Hepatocyte (in vitro differentiated cells): ENCODE measurements around the gene SLC6A17. TPM values are rescaled to one million over a fixed set of nuclear protein-coding genes. Genes with fewer than 3 reads are reported as not detected.

Experiments used
- DNase-seq: peaks from one replicate; pipeline ENCODE4 v3.0.0-alpha.2; 2016; ENCODE audit warnings: low spot score
- H2AFZ ChIP-seq: fragments of 200-600 bp; sonication (generic); 2 replicates; pipeline ENCODE4 v1.6.0; 2016; ENCODE audit warnings: antibody characterized with exemption, mild to moderate bottlenecking
- H3K27ac ChIP-seq: fragments of 200-600 bp; sonication (generic); 2 replicates; pipeline ENCODE4 v1.5.1; 2016; ENCODE audit warnings: mild to moderate bottlenecking
- H3K27me3 ChIP-seq: fragments of 200-600 bp; sonication (generic); 2 replicates; pipeline ENCODE4 v1.6.1; 2016
- H3K36me3 ChIP-seq: fragments of 200-600 bp; sonication (generic); replicated peaks from 2 replicates; pipeline ENCODE4 v1.5.1; 2016; ENCODE audit warnings: low read depth; ENCODE audit not compliant: insufficient read depth
- H3K4me1 ChIP-seq: fragments of 200-600 bp; sonication (generic); 2 replicates; pipeline ENCODE4 v1.5.1; 2016; ENCODE audit warnings: mild to moderate bottlenecking, moderate library complexity; ENCODE audit not compliant: insufficient read depth
- H3K4me2 ChIP-seq: fragments of 200-600 bp; sonication (generic); 2 replicates; pipeline ENCODE4 v1.6.0; 2016
- H3K4me3 ChIP-seq: fragments of 200-600 bp; sonication (generic); 2 replicates; pipeline ENCODE4 v1.5.1; 2016; ENCODE audit warnings: mild to moderate bottlenecking
- H3K79me2 ChIP-seq: fragments of 200-600 bp; sonication (generic); 2 replicates; pipeline ENCODE4 v1.6.0; 2017; ENCODE audit warnings: mild to moderate bottlenecking
- H3K9me2 ChIP-seq: fragments of 200-600 bp; sonication (generic); replicated peaks from 2 replicates; pipeline ENCODE4 v1.6.0; 2017; ENCODE audit warnings: mild to moderate bottlenecking; ENCODE audit not compliant: insufficient read depth
- H3K9me3 ChIP-seq: fragments of 200-600 bp; sonication (generic); 2 replicates; pipeline ENCODE4 v1.5.1; 2016; ENCODE audit warnings: low read depth, mild to moderate bottlenecking
- H4K20me1 ChIP-seq: fragments of 200-600 bp; sonication (generic); 2 replicates; pipeline ENCODE4 v1.6.0; 2016; ENCODE audit warnings: mild to moderate bottlenecking; ENCODE audit not compliant: insufficient read depth, poor library complexity, severe bottlenecking
- CTCF ChIP-seq: fragments of 200-600 bp; sonication (generic); IDR thresholded peaks from 2 replicates; pipeline ENCODE4 v1.5.1; 2016; ENCODE audit warnings: antibody characterized with exemption, mild to moderate bottlenecking; ENCODE audit not compliant: poor library complexity
- EZH2 ChIP-seq: fragments of 200-600 bp; sonication (generic); IDR thresholded peaks from 2 replicates; pipeline ENCODE4 v1.6.1; 2016; ENCODE audit warnings: antibody characterized with exemption, mild to moderate bottlenecking, borderline replicate concordance
- EZH2phosphoT487 ChIP-seq: fragments of 200-600 bp; sonication (generic); IDR thresholded peaks from one replicate; pipeline ENCODE4 v1.6.1; 2018; ENCODE audit warnings: antibody characterized with exemption, mild to moderate bottlenecking, low read depth, moderate library complexity; ENCODE audit not compliant: unreplicated experiment, severe bottlenecking
- WGBS: methylation state at CpG from one replicate; pipeline ENCODE4 v1.1.6; 2016; ENCODE audit warnings: low lambda C conversion rate; ENCODE audit errors: missing lambda C conversion rate; 5-methylcytosine and 5-hydroxymethylcytosine counted together
- polyA plus RNA-seq: library from polyadenylated mRNA; unstranded; fragments of >200 nt; fragmentation: Nextera tagmentation; extraction: Ambion mirVana; gene quantifications from 2 replicates; pipeline ENCODE4 v1.2.1, GENCODE V29; 2016
- total RNA-seq: library from RNA; depleted of rRNA; stranded (reverse); fragments of >200 nt; gene quantifications from 2 replicates; pipeline ENCODE4 v1.2.3, GENCODE V29; 2014

SLC6A17 gene
- total and polyA plus RNA-seq, 2 experiments from 2014 or later = 0.36 to 0.63 TPM

GRCh38 chr1:110148961-110149360 is 1.3 kb upstream of the SLC6A17 start:
- no peaks in the 10 kb centered on the region for H4K20me1 ChIP-seq
- H3K9me2 ChIP-seq = no peaks in the 10 kb centered on the region
- TF ChIP-seq EZH2 (peak; percentile 13), EZH2phosphoT487 (no peak), CTCF (peak; percentile 18)
- no peaks in the 10 kb centered on the region for H3K9me3 ChIP-seq
- no peak for DNase-seq
- peaks cover 6% of the 10 kb centered on the region for H3K4me1 ChIP-seq
- H3K27ac ChIP-seq = no peak overlapping the region
- WGBS = 49% methylated on average over 4 of the region's 4 CpGs
- peaks cover 97% of the 10 kb centered on the region for H3K27me3 ChIP-seq
- H3K79me2 ChIP-seq = no peaks in the 10 kb centered on the region
- no peaks in the 10 kb centered on the region for H3K36me3 ChIP-seq
- no peak overlapping the region for H2AFZ ChIP-seq
- no peak overlapping the region for H3K4me2 ChIP-seq
- H3K4me3 ChIP-seq = no peak overlapping the region

DNA sequence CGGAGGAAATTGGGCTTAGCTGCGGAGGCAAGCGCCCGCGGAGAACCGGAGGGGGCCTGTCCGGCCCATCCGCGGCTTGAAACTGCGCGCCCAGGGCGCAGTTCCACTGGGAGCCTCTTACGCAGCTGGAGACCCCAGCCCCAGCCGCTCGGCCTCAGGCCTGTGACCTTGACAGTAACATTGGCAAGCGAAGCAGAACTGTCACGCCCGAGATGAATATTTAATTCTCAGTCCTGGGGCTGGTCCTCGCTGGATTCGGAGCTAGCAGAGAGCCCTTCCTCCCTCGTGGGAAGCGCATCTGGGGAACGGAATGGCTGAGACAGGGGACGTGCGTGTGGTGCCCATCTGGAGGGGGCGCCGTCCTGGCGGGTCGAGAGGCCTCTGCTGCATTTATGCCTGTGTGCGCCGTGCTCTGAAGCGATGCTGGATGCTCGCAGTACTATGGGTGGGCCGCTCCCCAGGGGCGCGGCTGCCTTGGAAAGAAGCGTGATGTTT is 928 bp downstream of the SLC6A17 start:
- no peaks in the 10 kb centered on the region for H3K79me2 ChIP-seq
- DNase-seq = no peak
- no peaks in the 10 kb centered on the region for H3K9me2 ChIP-seq
- no peak overlapping the region for H3K4me3 ChIP-seq
- TF ChIP-seq EZH2phosphoT487 (no peak), CTCF (no peak), EZH2 (peak; percentile 4)
- WGBS = 19% methylated on average over 37 of the region's 37 CpGs
- H3K27ac ChIP-seq = no peak overlapping the region
- H3K9me3 ChIP-seq = no peaks in the 10 kb centered on the region
- peaks cover 6% of the 10 kb centered on the region for H3K4me1 ChIP-seq
- H3K36me3 ChIP-seq = no peaks in the 10 kb centered on the region
- no peaks in the 10 kb centered on the region for H4K20me1 ChIP-seq
- H2AFZ ChIP-seq = no peak overlapping the region
- H3K4me2 ChIP-seq = peak overlapping the region; percentile 80
- peaks cover 92% of the 10 kb centered on the region for H3K27me3 ChIP-seq

DNA sequence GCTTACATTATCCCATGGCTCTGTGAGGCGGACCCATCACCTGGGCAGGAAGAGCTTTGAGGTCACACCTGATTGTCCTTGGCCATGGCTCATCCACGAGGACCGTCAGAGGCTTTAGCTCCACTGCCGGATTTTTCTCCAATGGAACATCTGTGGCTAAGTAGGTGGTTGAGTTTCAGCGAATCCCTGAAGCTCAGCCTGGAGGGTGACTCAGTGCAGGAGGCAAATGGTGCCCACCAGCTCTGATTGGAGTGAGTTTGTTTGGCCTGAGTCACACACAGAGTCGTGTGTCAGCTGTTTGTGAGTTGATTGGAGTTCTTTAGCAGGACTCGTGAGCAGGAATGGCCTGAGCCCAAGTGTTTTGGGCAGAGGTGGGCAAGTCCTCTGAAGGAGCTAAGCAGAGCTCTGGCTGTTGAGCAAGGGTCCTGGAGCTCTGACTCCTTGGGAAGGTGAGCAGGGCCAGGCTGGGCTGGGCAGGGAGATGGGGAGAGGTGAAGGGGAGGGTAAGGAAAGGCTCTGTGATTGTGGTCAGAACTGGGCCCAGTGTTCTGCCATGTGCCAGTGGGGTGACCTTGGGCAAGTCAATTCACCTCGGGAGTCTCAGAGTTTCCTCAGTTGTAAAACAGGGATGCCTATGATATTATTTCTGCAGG is 2.0 kb downstream of the SLC6A17 start:
- Histone ChIP-seq H3K9me2 (no peaks in the 10 kb centered on the region), H3K36me3 (no peaks in the 10 kb centered on the region), H3K27me3 (peaks cover 82% of the 10 kb centered on the region), H2AFZ (no peak overlapping the region), H3K79me2 (no peaks in the 10 kb centered on the region), H4K20me1 (no peaks in the 10 kb centered on the region), H3K9me3 (no peaks in the 10 kb centered on the region), H3K4me3 (no peak overlapping the region), H3K27ac (no peak overlapping the region), H3K4me2 (no peak overlapping the region), H3K4me1 (peaks cover 6% of the 10 kb centered on the region)
- no peak for DNase-seq
- TF ChIP-seq EZH2phosphoT487 (no peak), CTCF (no peak), EZH2 (no peak)
- WGBS = 66% methylated on average over 8 of the region's 8 CpGs
